Measurements from ENCODE around the gene UCP3.
A peak's percentile ranks its signal among the peaks of the same experiment; 100 is the strongest.
"Not testable (repeated sequence)": the region's sequence is repeated elsewhere in the genome, so short reads cannot be mapped to it uniquely, and the experiment has no call there.

Gene UCP3

DNA sequence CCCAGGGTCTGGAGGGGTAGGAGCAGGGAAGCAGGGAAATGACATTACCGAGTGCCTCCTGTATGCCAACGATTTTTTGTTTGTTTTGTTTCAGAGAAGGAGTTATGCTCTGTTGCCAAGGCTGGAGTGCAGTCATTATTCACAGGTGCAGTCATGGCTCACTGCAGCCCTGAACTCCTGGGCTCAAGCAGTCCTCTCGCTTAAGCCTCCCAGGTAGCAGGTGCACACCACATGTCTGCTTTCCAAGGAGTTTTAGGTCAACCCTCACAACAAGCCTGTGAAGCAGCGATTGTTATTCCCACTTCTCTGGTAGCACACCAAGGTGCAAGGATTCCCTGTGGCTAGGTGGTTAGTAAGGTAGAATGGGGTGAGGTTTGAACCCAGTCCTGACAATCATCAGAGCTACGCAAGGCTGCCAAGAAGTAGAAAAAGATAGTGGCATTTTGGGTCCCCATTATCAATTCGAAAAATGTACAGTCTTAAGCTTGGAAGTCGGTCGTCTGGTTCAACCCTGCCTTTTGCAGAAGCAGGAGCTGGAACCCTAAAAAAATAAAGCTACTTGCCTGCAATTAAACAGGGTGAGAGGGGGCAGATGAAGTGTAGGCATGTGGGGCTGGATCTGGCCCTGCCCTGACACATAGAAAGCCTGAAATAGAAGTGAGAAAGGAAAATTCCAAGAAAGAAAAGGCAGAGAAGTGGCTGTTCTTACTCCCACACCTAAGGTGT is 9.1 kb downstream of the UCP3 start:
- DNase-seq: peak; percentile 11 to 86 (median 46)

DNA sequence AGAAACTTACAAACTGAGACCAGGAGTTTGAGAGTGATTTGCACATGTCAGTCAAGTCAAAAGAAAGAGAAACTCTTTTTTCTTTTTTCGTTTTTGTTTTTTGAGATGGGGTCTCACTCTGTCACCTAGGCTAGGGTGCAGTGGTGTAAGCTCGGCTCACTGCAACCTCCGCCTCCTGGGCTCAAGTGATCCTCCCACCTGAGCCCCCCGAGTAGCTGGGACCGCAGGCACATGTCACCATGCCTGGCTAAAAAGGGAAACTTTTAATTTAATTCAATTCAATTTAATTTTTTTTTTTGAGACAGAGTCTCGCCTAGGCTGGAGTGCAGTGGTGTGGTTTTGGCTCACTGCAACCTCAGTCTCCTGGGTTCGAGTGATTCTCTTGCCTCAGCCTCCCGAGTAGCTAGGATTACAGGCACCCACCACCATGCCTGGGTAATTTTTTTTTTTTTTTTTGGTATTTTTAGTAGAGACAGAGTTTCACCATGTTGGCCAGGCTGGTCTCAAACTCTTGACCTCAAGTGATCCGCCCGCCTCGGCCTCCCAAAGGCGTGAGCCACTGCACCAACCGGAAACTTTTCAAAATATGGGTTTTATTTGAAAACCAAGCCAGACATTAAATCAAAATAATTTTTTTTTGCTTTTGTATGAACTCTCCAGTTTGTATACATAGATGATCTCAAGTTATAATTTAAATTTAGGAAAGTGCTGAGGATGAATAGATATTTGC is 9.9 kb downstream of the UCP3 start:
- no peak for DNase-seq

DNA sequence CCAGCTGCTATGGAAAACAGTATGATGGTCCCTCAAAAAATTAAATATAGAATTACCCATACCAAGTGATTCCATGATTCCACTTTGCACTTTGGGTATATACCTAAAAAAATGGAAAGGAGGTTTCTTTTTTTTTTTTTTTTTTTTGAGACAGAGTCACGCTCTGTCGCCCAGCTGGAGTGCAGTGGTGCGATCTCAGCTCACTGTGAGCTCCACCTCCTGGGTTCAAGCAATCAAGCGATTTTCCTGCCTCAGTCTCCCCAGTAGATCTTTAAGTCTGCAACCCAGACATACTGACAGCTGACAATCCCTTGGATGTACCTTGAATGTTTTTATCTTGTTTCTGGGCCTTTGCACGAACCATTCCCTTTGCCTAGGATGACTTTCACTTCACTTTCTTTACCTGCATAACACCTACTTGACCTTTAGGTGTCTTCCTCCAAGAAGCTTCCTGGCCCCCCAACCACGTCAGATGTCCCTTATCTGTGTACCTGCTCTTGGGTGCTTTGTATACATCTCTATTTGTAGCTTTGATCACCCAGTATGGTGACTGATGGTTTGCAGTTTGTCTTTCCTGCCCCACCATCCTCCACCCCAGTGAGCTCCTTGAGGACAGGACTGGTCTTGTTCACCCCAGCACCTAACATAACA is 11.6 kb downstream of the UCP3 start:
- no peak for DNase-seq

DNA sequence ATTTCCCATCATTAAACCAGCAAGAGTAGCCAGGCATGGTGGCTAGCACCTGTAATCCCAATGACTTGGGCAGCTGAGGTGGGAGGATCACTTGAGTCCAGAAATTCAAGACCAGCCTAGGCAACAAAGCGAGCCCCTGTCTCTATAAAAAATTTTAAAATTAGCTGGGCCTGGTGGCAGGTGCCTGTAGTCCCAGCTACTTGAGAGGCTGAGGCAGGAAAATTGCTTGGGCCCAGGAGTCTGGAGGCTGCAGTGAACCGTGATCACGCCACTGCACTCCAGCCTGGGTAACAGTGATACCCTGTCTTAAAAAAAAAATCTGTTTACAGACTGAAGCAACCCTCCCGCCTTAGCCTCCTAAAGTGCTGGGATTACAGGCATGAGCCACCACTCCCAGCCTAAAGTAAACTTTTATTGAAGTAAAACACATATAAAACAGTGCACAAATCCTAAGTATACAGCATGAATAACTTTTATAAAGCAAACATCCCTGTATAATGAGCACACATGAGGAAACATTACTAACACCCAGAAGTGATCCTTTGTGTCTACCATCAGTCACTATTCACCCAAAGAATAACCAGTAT is 12.6 kb downstream of the UCP3 start:
- peak in 2 of 3 experiments; percentile 11 to 47 for DNase-seq

DNA sequence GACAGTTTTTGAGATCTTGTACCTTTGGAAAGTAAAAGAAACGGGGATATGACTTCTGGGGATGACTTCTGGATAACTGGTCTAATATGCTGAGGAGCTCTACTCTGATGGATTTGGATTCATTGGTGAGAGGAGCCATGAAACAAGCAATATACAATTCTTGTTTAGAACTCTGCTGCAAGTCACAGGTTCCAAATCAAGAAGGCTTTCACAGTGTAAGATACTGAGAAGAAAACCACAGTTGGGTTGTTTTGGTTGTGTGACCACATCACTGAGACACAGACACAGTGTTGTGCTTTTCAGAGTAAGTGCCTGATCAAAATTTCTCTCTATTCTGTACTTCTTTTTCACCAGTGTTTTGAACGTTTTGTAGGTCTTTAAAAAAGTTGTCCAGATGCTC is 13.2 kb downstream of the UCP3 start:
- DNase-seq: no peak

DNA sequence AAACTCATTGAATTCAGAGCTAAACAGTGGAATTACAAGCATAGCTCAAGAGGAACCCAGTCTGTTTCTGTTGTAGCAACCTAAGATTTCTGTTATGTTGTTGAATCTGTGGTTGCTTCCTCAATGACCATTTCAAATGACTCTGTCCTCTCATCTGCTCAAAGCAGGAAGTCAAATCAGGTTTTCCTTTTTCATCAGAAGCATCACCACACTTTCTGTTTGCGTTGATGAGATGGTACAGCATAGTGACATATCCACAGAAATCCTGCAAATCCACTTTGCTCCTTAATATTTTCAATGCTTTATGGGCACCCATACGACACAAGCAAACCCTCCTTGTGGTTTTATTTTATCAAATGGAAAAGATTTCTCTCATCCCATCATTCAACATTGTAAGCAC is 13.6 kb downstream of the UCP3 start:
- no peak for DNase-seq

DNA sequence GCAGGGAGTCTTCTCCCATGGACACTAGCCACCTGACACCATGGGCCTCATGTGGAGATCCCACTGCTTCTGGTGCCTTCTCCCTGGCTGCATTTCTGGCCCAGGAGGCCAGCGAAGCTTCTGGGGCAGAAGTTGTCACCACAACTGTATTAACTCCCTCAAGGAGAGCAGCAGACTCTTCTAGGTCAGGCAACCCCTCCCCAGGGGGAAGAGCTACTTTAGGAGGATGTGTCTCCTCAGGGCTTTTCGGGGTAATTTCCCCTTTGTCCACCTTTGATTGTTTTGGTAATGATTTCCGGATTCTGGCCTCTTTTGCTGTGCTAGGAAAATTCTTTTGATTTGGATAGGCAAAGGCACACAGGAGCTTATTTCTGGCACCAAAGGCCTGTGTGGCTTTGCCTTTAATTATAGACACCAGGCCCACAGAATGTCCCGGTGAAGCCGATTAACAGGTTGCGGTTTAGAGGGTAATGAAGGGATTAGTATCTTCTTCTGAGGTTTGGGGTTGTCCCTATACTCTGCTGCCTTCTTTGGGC is 17.3 kb downstream of the UCP3 start:
- no peak for DNase-seq

DNA sequence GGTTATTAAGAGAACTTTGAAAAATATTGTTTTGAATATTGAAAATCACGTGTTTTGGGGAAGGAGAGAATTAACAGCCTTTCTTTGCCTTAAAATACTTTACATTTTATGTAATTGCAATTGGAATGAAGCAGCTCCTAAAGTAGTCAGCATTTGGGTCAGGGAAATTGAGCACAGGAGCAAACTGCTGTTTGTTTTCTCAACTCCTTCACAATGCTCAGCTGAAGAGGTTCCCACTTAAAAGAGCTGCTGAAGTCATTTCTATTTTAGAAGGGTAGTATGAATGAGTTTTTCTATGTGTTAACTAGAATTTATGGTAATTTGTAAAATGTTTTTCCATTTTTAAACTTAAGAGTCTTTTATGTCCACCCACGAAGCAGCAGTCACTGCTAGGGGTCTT is 18.2 kb downstream of the UCP3 start:
- DNase-seq: peak in 2 of 3 experiments; percentile 32 to 60

DNA sequence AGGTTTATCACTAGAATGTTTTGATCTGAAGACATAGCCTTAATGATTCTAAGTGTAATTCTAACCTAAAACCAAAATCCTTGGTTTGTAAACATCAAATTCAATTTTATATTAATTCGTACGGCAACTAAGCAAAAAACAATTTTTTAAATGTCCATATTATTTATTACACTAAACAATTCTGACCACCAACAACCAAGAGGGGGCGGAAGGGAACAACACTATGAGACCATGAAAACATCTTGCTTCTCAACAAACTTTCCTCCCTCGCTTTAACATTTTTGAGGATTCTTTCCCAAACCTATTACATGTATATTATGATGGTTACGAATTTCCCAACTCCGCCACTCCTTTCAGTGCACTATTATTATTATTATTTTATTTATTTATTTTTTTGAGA is 19.7 kb downstream of the UCP3 start:
- no peak for DNase-seq

DNA sequence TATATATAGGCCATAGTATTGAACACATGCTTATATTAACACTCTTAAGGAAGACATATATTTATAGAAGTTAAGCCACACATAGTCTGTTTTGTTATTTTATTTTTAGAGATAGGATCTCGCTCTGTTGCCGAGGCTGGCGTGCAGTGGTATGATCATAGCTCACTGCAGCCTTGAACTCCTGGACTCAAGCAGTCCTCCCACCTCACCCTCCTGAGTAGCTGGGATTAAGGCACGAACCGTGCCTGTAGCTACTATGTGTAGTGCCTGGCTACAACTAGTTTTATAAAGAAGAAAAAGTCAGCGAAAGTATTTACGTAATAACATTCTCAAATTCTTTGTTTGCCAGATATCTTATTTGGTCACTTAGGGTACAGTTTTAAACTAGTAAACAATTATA is 20.7 kb downstream of the UCP3 start:
- DNase-seq: no peak

DNA sequence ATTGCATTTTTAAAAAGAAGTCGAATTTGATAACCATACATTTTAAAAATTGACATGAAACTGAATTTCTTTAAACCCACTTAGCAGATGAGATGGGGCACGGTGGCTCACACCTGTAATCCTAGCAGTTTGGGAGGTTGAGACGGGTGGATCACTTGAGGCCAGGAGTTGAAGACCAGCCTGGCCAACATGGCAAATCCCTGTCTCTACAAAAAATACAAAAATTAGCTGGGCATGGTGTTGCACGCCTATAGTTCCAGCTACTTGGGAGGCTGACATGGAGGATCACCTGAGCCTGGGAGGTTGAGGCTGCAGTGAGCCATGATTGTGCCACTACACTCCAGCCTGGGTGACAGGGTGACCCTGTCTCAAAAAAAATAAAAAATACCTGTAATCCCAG is 23.2 kb downstream of the UCP3 start:
- DNase-seq: not testable (repeated sequence)

DNA sequence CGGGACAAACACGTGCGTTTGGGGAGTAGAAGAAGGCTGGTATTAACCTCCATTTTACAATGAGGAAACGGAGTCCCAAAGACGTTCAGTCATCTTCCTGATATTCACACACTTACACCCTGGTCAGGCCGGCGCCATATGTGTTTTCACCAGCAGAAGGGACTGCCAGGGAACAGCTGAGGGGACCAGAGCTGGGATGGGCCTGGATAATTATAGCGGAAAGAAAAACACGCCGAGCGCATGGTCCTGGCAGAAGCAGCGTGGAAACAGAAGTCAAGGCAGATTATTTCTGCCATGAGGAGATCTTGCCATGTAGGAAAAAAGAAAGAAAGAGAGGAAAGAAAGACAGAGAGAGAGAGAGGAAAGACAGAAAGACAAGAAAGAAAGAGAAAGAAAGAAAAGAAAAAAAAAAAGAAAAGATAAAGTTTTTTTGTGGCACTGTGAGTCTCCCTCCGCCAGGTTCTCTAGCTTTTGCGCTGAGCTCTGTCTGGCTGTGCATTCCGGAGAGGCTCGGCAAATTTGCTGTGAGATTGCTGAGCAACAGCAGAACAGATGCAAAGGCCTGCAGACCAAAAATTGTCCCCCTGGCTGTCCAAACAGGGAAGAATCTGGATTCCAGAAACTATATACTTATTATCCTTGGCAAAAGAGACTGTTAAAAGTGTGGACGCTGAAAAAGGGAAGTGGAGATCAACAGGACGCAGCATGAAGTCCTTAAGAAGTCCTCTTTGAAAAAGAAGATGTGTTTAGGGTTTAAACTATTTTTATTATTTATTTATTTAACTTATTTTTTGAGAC is 24.9 kb downstream of the UCP3 start:
- DNase-seq: peak; percentile 42 to 94 (median 45)

DNA sequence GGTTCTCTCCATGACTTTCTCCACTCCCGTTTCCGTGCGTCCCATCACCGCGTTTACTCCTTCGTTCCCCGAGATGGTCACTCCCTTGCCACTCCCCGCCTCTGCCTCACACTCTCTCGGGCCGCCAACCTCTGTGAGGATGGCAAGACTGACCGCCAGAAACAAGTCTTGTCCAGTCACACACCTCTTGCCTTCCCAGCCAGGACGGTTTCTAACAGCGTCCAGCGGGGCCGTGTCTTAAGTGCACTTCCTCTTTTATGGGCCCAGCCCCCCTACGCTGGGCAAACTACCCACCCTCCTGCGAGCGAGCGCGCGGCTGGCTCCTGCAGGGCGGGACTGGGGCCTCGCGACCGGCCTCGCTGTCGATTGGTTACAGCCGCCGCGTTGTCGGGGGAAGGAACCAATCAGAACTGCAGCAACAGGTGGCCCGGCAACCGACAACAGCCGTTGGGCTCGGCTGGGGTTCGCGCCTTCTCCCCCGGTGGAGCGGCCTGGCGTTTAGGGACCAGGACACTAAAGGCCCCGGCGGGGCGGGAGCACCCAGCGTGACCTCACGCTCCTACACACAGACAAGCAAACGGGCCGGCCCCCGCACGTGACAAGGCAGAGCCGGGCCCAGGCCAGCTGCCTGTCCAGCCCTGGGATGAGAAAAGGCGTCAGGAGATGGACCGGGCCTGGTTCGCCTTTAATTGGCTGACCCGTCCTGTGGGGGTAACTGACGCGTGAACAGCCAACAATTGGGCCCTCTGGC is 25.7 kb downstream of the UCP3 start:
- DNase-seq: peak; percentile 95 to 99 (median 99)

DNA sequence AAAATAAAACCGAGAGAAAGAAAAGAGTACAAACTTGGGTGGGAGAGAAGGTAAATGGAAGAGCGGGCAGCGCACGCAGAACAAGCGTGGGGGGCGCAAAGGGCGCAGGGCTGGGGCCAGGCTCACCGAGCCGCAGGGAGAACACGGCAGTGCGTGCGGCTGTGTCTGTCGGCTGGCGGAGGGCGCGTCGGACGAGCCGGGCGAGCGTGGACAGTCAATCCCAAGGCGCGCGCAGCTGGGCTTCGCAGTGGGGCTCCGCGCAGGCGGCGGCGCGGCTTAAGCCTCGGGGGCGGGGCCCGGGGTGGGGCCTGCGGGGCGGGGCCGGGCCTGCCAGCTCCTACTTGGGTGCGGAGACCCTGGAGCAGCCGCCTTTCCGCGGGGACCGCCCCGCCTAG is 26.3 kb downstream of the UCP3 start, which contains the start of gene UCP2:
UCP2 (minus strand) TSS at position 249 of the 395 bp plus-strand sequence. CDS start 4,465 bp downstream, outside the sequence.
- DNase-seq: peak; percentile 90 to 98 (median 97)

DNA sequence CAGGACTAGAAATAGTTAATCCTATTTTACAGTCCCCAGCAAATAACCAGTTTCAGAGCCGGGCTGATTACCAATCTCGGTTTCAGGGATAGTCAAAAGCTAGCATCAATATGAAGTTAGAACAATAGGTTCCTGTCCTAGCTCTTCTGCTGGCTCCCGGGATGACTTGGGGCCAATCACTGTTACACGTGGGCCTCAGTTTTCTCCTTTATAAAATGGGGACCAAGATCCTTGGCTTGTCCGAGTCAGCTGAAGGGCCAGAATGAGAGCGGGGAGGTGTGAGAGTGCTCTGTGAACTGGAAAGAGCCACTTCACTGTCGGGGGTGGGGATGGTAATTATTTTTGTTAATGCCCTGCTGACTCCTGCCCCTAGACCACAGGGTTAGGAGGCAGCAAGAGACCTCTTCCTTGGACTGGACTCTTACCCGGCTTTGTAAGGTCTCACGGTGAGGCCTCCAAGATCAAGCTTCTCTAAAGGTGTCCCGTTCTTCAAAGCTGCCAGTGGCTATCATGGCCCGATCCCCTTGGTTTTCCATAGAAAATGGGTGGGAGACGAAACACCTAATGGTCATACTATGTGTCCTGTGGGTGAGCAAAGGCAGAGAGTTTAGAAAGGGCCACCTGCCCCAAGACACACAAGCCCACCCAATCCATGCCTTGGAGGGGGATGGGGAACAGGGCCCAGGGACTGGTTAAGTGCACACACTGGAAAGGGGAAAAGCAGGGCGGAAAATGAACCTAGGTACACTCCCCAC is 27.7 kb downstream of the UCP3 start:
- DNase-seq: peak in 2 of 3 experiments; percentile 45 to 49

DNA sequence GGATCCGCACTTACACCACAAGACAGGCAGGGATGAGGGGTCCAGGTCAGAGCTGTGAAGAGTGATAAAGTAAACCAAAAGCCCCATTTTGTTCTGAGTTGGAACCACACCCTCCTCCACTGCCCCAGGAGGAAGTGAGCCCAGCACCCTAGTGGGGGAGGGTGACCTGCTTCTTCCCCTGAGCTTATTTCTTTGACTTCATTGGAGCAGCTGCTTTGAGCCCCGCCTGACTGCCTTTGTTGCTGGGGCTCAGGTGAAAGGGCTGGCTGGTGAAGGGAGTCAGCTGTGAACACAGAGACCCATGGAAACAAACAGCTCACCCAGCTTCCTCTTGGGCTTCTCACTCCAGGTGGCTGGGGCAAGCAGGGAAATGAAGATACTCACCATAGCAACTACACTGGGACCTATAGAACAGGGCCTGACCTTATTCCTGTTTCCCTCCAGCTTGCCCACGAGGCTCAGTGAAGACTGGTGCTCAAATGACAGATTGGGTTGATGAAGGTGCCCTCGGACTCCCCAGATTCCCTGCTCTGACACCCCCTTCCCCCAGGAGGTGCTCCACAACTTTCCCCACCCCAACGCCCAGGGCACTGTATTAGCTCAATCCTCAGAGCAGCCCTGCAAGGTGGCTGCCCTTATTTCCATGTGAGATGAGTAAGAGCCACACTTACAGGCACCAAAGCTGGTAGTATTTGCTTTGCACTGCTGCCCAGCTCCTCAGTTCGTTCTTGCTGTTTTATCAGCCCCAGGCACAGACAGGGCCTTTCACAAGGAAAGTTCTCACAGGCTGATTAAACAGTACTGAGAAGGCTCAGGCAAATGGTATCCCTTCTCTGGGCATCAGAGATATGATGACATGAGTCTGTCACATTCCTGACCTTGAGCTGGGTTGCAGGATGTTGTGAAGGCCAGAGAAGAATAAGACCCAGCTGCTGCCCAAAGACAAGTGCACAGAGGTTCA is 28.6 kb downstream of the UCP3 start:
- peak in 2 of 3 experiments; percentile 82 to 93 for DNase-seq

DNA sequence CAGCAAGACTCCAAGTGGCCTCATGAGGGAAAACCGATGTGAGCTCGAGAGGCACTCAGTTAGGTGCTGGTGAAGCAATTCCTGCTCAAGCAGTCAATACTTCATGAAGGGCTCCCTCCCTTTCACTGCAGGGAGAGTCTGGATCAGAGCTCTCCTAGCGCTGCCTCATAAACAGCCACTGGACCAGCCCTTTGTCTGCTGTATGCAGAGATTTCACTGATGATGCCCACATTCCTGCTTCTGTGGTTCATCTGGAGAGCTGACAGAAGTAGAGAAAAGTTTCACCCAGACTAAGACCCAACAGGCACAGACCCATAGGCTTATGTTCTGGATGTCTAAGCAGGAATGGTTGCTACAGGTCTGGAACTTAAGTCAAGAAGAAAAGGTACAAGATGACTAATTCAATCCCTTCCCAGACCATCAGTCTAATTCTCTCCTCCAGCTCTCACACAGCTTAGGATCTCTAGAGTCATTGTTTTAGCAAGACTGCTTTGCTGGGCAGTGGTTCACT is 30.3 kb downstream of the UCP3 start:
- no peak for DNase-seq

DNA sequence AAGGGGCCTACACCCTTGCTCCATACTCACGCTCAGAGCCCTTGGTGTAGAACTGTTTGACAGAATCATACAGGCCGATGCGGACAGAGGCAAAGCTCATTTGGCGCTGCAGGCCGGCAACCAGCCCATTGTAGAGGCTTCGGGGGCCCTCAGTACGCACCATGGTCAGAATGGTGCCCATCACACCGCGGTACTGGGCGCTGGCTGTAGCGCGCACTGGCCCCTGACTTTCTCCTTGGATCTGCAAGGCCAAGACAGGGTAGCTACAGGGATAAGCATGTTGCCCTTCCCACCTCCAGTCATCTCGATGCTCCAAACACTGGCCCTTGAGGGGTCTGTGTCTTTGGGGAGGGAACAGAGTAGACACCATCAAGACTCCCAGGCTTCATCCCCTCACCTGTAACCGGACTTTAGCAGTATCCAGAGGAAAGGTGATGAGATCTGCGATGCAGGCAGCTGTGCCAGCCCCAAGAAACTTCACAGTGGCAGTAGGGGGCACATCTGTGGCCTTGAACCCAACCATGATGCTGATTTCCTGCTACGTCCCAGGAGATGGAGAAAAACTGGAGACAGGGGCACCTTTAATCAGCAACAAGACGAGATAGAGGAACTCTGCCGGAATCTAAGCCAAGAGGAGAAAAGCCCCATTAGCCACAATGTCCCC is 30.9 kb downstream of the UCP3 start:
- no peak for DNase-seq

Measured in NCI-H1417 (cell line).